Astrocyte of the hippocampus (primary cell): ENCODE results near the gene DCLRE1A.

Source experiments
- DNase-seq: peaks from one replicate; pipeline ENCODE4 v3.0.0; 2011; ENCODE audit warnings: low read depth, low spot score

The DCLRE1A gene

GRCh38 chr10:113854013-113854760 is at the start of gene DCLRE1A, which contains the start of gene NHLRC2:
Gene DCLRE1A (minus strand): TSS chr10:113854082. CDS start chr10:113853182, 900 bp downstream.
Gene NHLRC2 (plus strand): TSS chr10:113854661. CDS start chr10:113854873, 212 bp downstream.
- peak; percentile 89 for DNase-seq

GRCh38 chr10:113899952-113900598 is 46.2 kb upstream of the DCLRE1A start:
- no peak for DNase-seq

- peak; percentile 48 for DNase-seq
These were observed 44.1 kb upstream of the DCLRE1A start for GRCh38 chr10:113897693-113898618.

- DNase-seq, result peak; percentile 60
These were observed 41.1 kb upstream of the DCLRE1A start for GRCh38 chr10:113895018-113895417.

GRCh38 chr10:113894581-113894980 is 40.7 kb upstream of the DCLRE1A start:
- no peak for DNase-seq

GRCh38 chr10:113893570-113893969 is 39.7 kb upstream of the DCLRE1A start:
- DNase-seq, result peak; percentile 23

GRCh38 chr10:113891476-113891875 is 37.6 kb upstream of the DCLRE1A start:
- peak; percentile 20 for DNase-seq

- DNase-seq, result no peak
These were observed 36.9 kb upstream of the DCLRE1A start for GRCh38 chr10:113890769-113891168.

GRCh38 chr10:113889911-113890310 is 36.0 kb upstream of the DCLRE1A start:
- peak; percentile 23 for DNase-seq

GRCh38 chr10:113882240-113882639 is 28.4 kb upstream of the DCLRE1A start:
- DNase-seq, result no peak

GRCh38 chr10:113880236-113880635 is 26.4 kb upstream of the DCLRE1A start:
- DNase-seq, result peak; percentile 23

- no peak for DNase-seq
These were observed 25.8 kb upstream of the DCLRE1A start for GRCh38 chr10:113879691-113880090.

GRCh38 chr10:113876461-113876860 is 22.6 kb upstream of the DCLRE1A start:
- DNase-seq, result no peak

GRCh38 chr10:113875212-113875611 is 21.3 kb upstream of the DCLRE1A start:
- no peak for DNase-seq

GRCh38 chr10:113872139-113873030 is 18.5 kb upstream of the DCLRE1A start:
- DNase-seq, result no peak

- no peak for DNase-seq
These were observed 15.9 kb upstream of the DCLRE1A start for GRCh38 chr10:113869789-113870188.

GRCh38 chr10:113867904-113868303 is 14.0 kb upstream of the DCLRE1A start:
- no peak for DNase-seq

- DNase-seq, result no peak
These were observed 12.9 kb upstream of the DCLRE1A start for GRCh38 chr10:113866551-113867394.

GRCh38 chr10:113865901-113866300 is 12.0 kb upstream of the DCLRE1A start:
- no peak for DNase-seq

GRCh38 chr10:113859261-113859660 is 5.4 kb upstream of the DCLRE1A start:
- DNase-seq, result no peak
